B cell (primary cell): Measurements from ENCODE around the gene CRYGD.

ENCODE experiments used
- CTCF ChIP-seq: fragments of 200-600 bp; IDR thresholded peaks from one replicate; pipeline ENCODE4 v1.8.0; 2022; ENCODE audit warnings: antibody characterized with exemption, mild to moderate bottlenecking
- EZH2 ChIP-seq: IDR thresholded peaks from 2 replicates; pipeline ENCODE4 v1.6.1; 2012; ENCODE audit warnings: borderline replicate concordance, low read depth, mild to moderate bottlenecking, moderate library complexity, low read length; ENCODE audit not compliant: insufficient read depth, poor library complexity, severe bottlenecking

DNA sequence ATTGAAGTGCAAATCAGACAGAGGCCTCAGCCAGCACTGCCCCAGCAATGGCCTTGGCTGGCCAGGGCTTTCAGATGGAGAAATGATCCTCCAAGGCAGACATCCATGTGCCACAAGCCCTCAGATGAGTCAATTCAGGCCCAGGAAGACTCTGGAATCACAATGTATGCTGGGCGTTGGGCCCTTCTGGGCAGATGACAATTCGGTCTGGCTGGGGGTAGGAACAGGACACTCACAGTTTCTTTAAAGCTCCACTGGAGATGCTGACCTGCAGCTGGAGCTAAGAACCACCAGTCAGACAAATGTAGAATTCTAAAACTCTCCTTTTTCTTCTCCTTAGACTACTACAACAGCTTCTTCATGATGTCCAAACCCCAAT lies 12.4 kb upstream of the CRYGD start:
- TF ChIP-seq CTCF: no peak
- no peak for TF ChIP-seq EZH2
